Activated CD4-positive, alpha-beta memory T cell treated with anti-CD3 and anti-CD28 coated beads, Interleukin-2, amount 10 ng/mL, durations not matched to agents 7 days and 5 days (primary cell): ENCODE measurements around the gene MEP1A. TPM values are rescaled to one million over a fixed set of nuclear protein-coding genes. Genes with fewer than 3 reads are reported as not detected.
"Not testable (repeated sequence)": the region's sequence is repeated elsewhere in the genome, so short reads cannot be mapped to it uniquely, and the experiment has no call there.

ENCODE experiments used
- CTCF ChIA-PET: fragments of 350-600 bp; sonication (Branson Sonifier 250); formaldehyde crosslinking; loops from one replicate; lab custom pipeline; 2021; ENCODE audit warnings: antibody characterized with exemption, inconsistent platforms; lab: Charles Lee
- POLR2A ChIA-PET: fragments of 350-600 bp; sonication (Branson Sonifier 250); formaldehyde crosslinking; loops from one replicate; lab custom pipeline; 2021; ENCODE audit warnings: antibody characterized with exemption; lab: Charles Lee
- DNase-seq: peaks from one replicate; pipeline ENCODE4 v3.0.0-alpha.2; 2020
- H3K27ac Mint-ChIP-seq: one replicate; pipeline ENCODE4 v1.8.0; 2021; ENCODE audit warnings: mild to moderate bottlenecking, mixed read lengths
- H3K27me3 Mint-ChIP-seq: one replicate; pipeline ENCODE4 v1.8.0; 2021; ENCODE audit warnings: mixed read lengths
- H3K36me3 Mint-ChIP-seq: one replicate; pipeline ENCODE4 v1.8.0; 2021; ENCODE audit warnings: low read depth, mixed read lengths
- H3K4me1 Mint-ChIP-seq: one replicate; pipeline ENCODE4 v1.8.0; 2021; ENCODE audit warnings: mixed read lengths
- H3K4me3 Mint-ChIP-seq: one replicate; pipeline ENCODE4 v1.8.0; 2021; ENCODE audit warnings: mild to moderate bottlenecking, mixed read lengths
- H3K9me3 Mint-ChIP-seq: one replicate; pipeline ENCODE4 v1.8.0; 2021; ENCODE audit warnings: mixed read lengths
- total RNA-seq, 2 experiments: library from RNA; stranded (reverse); gene quantifications; one replicate each; pipeline ENCODE4 v1.2.3, GENCODE V29; 2021

The MEP1A gene
- total RNA-seq, 2 experiments from 2014 or later, result not detected

- no peak overlapping the region for H3K4me3 Mint-ChIP-seq
- no peaks in the 10 kb centered on the region for H3K9me3 Mint-ChIP-seq
- no peaks in the 10 kb centered on the region for H3K36me3 Mint-ChIP-seq
- no peak for DNase-seq
- CTCF ChIA-PET, result no interaction called here
- no peaks in the 10 kb centered on the region for H3K27me3 Mint-ChIP-seq
- no peak overlapping the region for H3K27ac Mint-ChIP-seq
- H3K4me1 Mint-ChIP-seq, result no peaks in the 10 kb centered on the region
- POLR2A ChIA-PET, result no interaction called here
Measured at GRCh38 chr6:46760925-46761324, 32.3 kb upstream of the MEP1A start.

- H3K9me3 Mint-ChIP-seq, result no peaks in the 10 kb centered on the region
- no peak overlapping the region for H3K4me3 Mint-ChIP-seq
- ChIA-PET CTCF (no interaction called here), POLR2A (no interaction called here)
- H3K36me3 Mint-ChIP-seq, result no peaks in the 10 kb centered on the region
- no peak for DNase-seq
- H3K27me3 Mint-ChIP-seq, result peaks cover 4% of the 10 kb centered on the region
- no peak overlapping the region for H3K27ac Mint-ChIP-seq
- no peaks in the 10 kb centered on the region for H3K4me1 Mint-ChIP-seq
Measured at GRCh38 chr6:46763466-46763865, 29.7 kb upstream of the MEP1A start.

- H3K27ac Mint-ChIP-seq, H3K9me3 Mint-ChIP-seq, H3K36me3 Mint-ChIP-seq, DNase-seq, H3K4me3 Mint-ChIP-seq, POLR2A ChIA-PET, H3K27me3 Mint-ChIP-seq, CTCF ChIA-PET, H3K4me1 Mint-ChIP-seq: not testable (repeated sequence)
Measured at GRCh38 chr6:46764280-46764679, 28.9 kb upstream of the MEP1A start.

GRCh38 chr6:46764961-46765360 lies 28.2 kb upstream of the MEP1A start:
- ChIA-PET CTCF (no interaction called here), POLR2A (no interaction called here)
- Mint-ChIP-seq H3K27me3 (peaks cover 4% of the 10 kb centered on the region), H3K27ac (no peak overlapping the region), H3K4me3 (no peak overlapping the region), H3K36me3 (no peaks in the 10 kb centered on the region), H3K4me1 (no peaks in the 10 kb centered on the region), H3K9me3 (no peaks in the 10 kb centered on the region)
- DNase-seq, result no peak

GRCh38 chr6:46772016-46772415 lies 21.2 kb upstream of the MEP1A start:
- no peak for DNase-seq
- no peak overlapping the region for H3K4me3 Mint-ChIP-seq
- H3K4me1 Mint-ChIP-seq, result no peaks in the 10 kb centered on the region
- ChIA-PET CTCF (no interaction called here), POLR2A (no interaction called here)
- H3K36me3 Mint-ChIP-seq, result no peaks in the 10 kb centered on the region
- H3K27me3 Mint-ChIP-seq, result peaks cover 4% of the 10 kb centered on the region
- H3K27ac Mint-ChIP-seq, result no peak overlapping the region
- H3K9me3 Mint-ChIP-seq, result no peaks in the 10 kb centered on the region

GRCh38 chr6:46772762-46773161 lies 20.4 kb upstream of the MEP1A start:
- ChIA-PET CTCF (no interaction called here), POLR2A (no interaction called here)
- Mint-ChIP-seq H3K36me3 (no peaks in the 10 kb centered on the region), H3K27me3 (peaks cover 1% of the 10 kb centered on the region), H3K9me3 (no peaks in the 10 kb centered on the region), H3K4me3 (no peak overlapping the region), H3K27ac (no peak overlapping the region), H3K4me1 (no peaks in the 10 kb centered on the region)
- DNase-seq, result no peak

- H3K27me3 Mint-ChIP-seq, result no peaks in the 10 kb centered on the region
- no peak overlapping the region for H3K4me3 Mint-ChIP-seq
- no peak for DNase-seq
- H3K4me1 Mint-ChIP-seq, result no peaks in the 10 kb centered on the region
- ChIA-PET POLR2A (no interaction called here), CTCF (no interaction called here)
- no peak overlapping the region for H3K27ac Mint-ChIP-seq
- H3K9me3 Mint-ChIP-seq, result no peaks in the 10 kb centered on the region
- H3K36me3 Mint-ChIP-seq, result no peaks in the 10 kb centered on the region
Measured at GRCh38 chr6:46773201-46773855, 19.9 kb upstream of the MEP1A start.

GRCh38 chr6:46774736-46775135 lies 18.5 kb upstream of the MEP1A start:
- POLR2A ChIA-PET, H3K9me3 Mint-ChIP-seq, H3K27me3 Mint-ChIP-seq, H3K4me3 Mint-ChIP-seq, DNase-seq, CTCF ChIA-PET, H3K27ac Mint-ChIP-seq, H3K4me1 Mint-ChIP-seq, H3K36me3 Mint-ChIP-seq: not testable (repeated sequence)

GRCh38 chr6:46776070-46776712 lies 17.0 kb upstream of the MEP1A start:
- CTCF ChIA-PET, result no interaction called here
- Mint-ChIP-seq H3K4me3 (no peak overlapping the region), H3K36me3 (no peaks in the 10 kb centered on the region), H3K9me3 (no peaks in the 10 kb centered on the region), H3K27ac (no peak overlapping the region), H3K27me3 (no peaks in the 10 kb centered on the region), H3K4me1 (no peaks in the 10 kb centered on the region)
- DNase-seq, result no peak
- POLR2A ChIA-PET, result no interaction called here

GRCh38 chr6:46777476-46778346 lies 15.5 kb upstream of the MEP1A start:
- Mint-ChIP-seq H3K27me3 (no peaks in the 10 kb centered on the region), H3K27ac (no peak overlapping the region), H3K4me3 (no peak overlapping the region), H3K36me3 (no peaks in the 10 kb centered on the region), H3K4me1 (no peaks in the 10 kb centered on the region), H3K9me3 (no peaks in the 10 kb centered on the region)
- ChIA-PET CTCF (interaction anchor here (0.7 kb wide), 1 partner anchor 10 kb away, joined by 3 read pairs; no protein-coding TSS in a partner anchor), POLR2A (no interaction called here)
- no peak for DNase-seq

- no peak overlapping the region for H3K27ac Mint-ChIP-seq
Measured at GRCh38 chr6:46781478-46782378, 11.5 kb upstream of the MEP1A start.

GRCh38 chr6:46784535-46784934 lies 8.7 kb upstream of the MEP1A start:
- Mint-ChIP-seq H3K27ac (no peak overlapping the region), H3K27me3 (no peaks in the 10 kb centered on the region), H3K4me1 (no peaks in the 10 kb centered on the region), H3K9me3 (no peaks in the 10 kb centered on the region), H3K4me3 (no peak overlapping the region), H3K36me3 (no peaks in the 10 kb centered on the region)
- POLR2A ChIA-PET, result no interaction called here
- no peak for DNase-seq
- CTCF ChIA-PET, result no interaction called here

More at GRCh38 chr6:46781478-46782378, 11.5 kb upstream of the MEP1A start:
- no peaks in the 10 kb centered on the region for H3K27me3 Mint-ChIP-seq
- ChIA-PET POLR2A (no interaction called here), CTCF (no interaction called here)
- no peaks in the 10 kb centered on the region for H3K9me3 Mint-ChIP-seq
- no peaks in the 10 kb centered on the region for H3K4me1 Mint-ChIP-seq
- no peaks in the 10 kb centered on the region for H3K36me3 Mint-ChIP-seq
- no peak for DNase-seq
- H3K4me3 Mint-ChIP-seq, result no peak overlapping the region
